HG03064 (cell line): Measurements from ENCODE around the gene GJB1.

ENCODE experiments used
- ATAC-seq: cut with Tn5 transposase; IDR thresholded peaks from one replicate; pipeline ENCODE4 v1.9.1; 2021; ENCODE audit warnings: low read depth; ENCODE audit not compliant: unreplicated experiment

Gene GJB1

GRCh38 chrX:71214604-71215337 lies 8.3 kb upstream of the GJB1 start:
- ATAC-seq: no peak

GRCh38 chrX:71215338-71215912 lies 7.6 kb upstream of the GJB1 start:
- ATAC-seq: no peak

GRCh38 chrX:71216485-71216884 lies 6.5 kb upstream of the GJB1 start:
- no peak for ATAC-seq

- no peak for ATAC-seq
Observed at GRCh38 chrX:71217298-71217697, 5.7 kb upstream of the GJB1 start.

GRCh38 chrX:71221145-71221544 lies 1.9 kb upstream of the GJB1 start:
- no peak for ATAC-seq

- ATAC-seq: no peak
Observed at GRCh38 chrX:71224098-71224708, 1.2 kb downstream of the GJB1 start.

- ATAC-seq: no peak
Observed at GRCh38 chrX:71225009-71225408, 2.0 kb downstream of the GJB1 start.

GRCh38 chrX:71225676-71226075 lies 2.7 kb downstream of the GJB1 start:
- ATAC-seq: no peak

- ATAC-seq: no peak
Observed at GRCh38 chrX:71227370-71228062, 4.5 kb downstream of the GJB1 start.

- no peak for ATAC-seq
Observed at GRCh38 chrX:71228063-71228642, 5.1 kb downstream of the GJB1 start.

- ATAC-seq: no peak
Observed at GRCh38 chrX:71235482-71235881, 12.5 kb downstream of the GJB1 start.

GRCh38 chrX:71236836-71237235 lies 13.8 kb downstream of the GJB1 start:
- no peak for ATAC-seq

- no peak for ATAC-seq
Observed at GRCh38 chrX:71239781-71240180, 16.8 kb downstream of the GJB1 start.

GRCh38 chrX:71241301-71241700 lies 18.3 kb downstream of the GJB1 start:
- no peak for ATAC-seq

GRCh38 chrX:71244359-71245128 lies 21.5 kb downstream of the GJB1 start:
- ATAC-seq: no peak

GRCh38 chrX:71245159-71245558 lies 22.1 kb downstream of the GJB1 start:
- no peak for ATAC-seq

- ATAC-seq: no peak
Observed at GRCh38 chrX:71250841-71251240, 27.8 kb downstream of the GJB1 start.

- no peak for ATAC-seq
Observed at GRCh38 chrX:71251466-71251973, 28.5 kb downstream of the GJB1 start.

GRCh38 chrX:71252221-71252620 lies 29.2 kb downstream of the GJB1 start:
- ATAC-seq: no peak
